Mesothelial cell of epicardium (in vitro differentiated cells): ENCODE measurements around the gene CPLANE2. TPM values are rescaled to one million over a fixed set of nuclear protein-coding genes. Genes with fewer than 3 reads are reported as not detected.
A peak's percentile ranks its signal among the peaks of the same experiment; 100 is the strongest.

ENCODE experiments used
- DNase-seq, 2 experiments: peaks; one replicate each; pipeline ENCODE4 v3.0.0; 2021; ENCODE audit warnings: low spot score in 2 of 2; ENCODE audit not compliant: unreplicated experiment in 2 of 2
- H3K27ac Mint-ChIP-seq: 2 replicates; pipeline ENCODE4 v1.8.0; 2021; ENCODE audit warnings: mixed read lengths
- H3K27me3 Mint-ChIP-seq: 2 replicates; pipeline ENCODE4 v1.8.0; 2021; ENCODE audit warnings: low read depth, mixed read lengths
- H3K36me3 Mint-ChIP-seq: 2 replicates; pipeline ENCODE4 v1.8.0; 2021; ENCODE audit warnings: mixed read lengths
- H3K4me1 Mint-ChIP-seq: 2 replicates; pipeline ENCODE4 v1.8.0; 2021; ENCODE audit warnings: mixed read lengths
- H3K4me3 Mint-ChIP-seq: 2 replicates; pipeline ENCODE4 v1.8.0; 2021; ENCODE audit warnings: mild to moderate bottlenecking, moderate library complexity, mixed read lengths
- H3K9me3 Mint-ChIP-seq: 2 replicates; pipeline ENCODE4 v1.8.0; 2021; ENCODE audit warnings: mixed read lengths
- CTCF ChIP-seq: fragments of 200-600 bp; sonication (generic); IDR thresholded peaks from one replicate; pipeline ENCODE4 v1.5.0; 2021; ENCODE audit warnings: antibody characterized with exemption; ENCODE audit not compliant: unreplicated experiment
- total RNA-seq: library from RNA; stranded (reverse); gene quantifications from 3 replicates; pipeline ENCODE4 v1.2.1, GENCODE V29; 2021

The CPLANE2 gene
- total RNA-seq, 1 donor from 2014 or later, result 10.7 TPM

GRCh38 chr1:16231331-16232315, 5.4 kb downstream of the CPLANE2 start:
- H3K36me3 Mint-ChIP-seq, result no peaks in the 10 kb centered on the region

GRCh38 chr1:16230744-16231143, 6.2 kb downstream of the CPLANE2 start:
- H3K36me3 Mint-ChIP-seq, result no peaks in the 10 kb centered on the region
- H3K27me3 Mint-ChIP-seq, result peaks cover 38% of the 10 kb centered on the region
- no peak for TF ChIP-seq CTCF
- H3K4me3 Mint-ChIP-seq, result no peak overlapping the region
- no peak for DNase-seq
- H3K27ac Mint-ChIP-seq, result no peak overlapping the region
- H3K9me3 Mint-ChIP-seq, result no peaks in the 10 kb centered on the region
- peaks cover 19% of the 10 kb centered on the region for H3K4me1 Mint-ChIP-seq

More at GRCh38 chr1:16231331-16232315, 5.4 kb downstream of the CPLANE2 start:
- Mint-ChIP-seq H3K27ac (no peak overlapping the region), H3K27me3 (peaks cover 29% of the 10 kb centered on the region), H3K4me1 (peaks cover 26% of the 10 kb centered on the region), H3K4me3 (no peak overlapping the region), H3K9me3 (no peaks in the 10 kb centered on the region)
- TF ChIP-seq CTCF, result no peak
- DNase-seq, result no peak

DNA sequence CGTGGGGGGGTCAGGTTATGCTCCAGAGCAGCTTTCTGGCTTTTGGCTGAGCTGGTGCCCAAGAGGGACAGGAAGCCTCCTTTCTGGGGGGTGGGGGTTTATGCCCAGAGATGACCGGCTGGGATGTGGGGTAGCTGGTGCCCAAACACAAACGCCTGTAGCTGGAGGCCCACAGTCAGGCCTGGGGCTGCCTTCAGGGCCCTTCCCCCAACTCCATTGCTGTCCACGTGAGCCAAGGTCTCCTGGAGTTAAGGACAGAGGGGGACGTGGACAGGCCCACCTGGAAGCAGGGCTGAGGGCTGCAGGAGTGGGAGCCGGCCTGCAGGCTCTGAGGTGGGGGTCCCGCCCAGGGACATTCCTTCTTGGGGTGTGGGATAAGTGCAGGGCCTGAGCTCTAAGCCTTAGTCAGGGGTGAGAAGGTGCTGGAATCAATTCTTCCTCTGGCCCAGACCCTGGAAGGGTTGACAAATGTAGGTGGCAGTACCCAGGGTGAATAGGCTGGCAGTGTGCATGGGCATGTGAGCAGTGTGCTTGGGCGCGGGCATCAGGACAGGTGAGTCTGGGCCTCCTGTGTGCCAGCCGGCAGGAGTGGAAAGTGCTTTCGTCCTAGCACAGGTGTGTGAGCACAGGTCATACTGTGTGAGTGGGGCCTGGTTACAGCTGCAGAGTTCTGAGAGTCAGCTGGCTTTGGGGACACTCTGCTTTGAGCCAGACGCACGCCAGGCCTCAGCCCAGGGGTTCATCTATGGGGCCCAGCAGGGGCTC, 6.8 kb downstream of the CPLANE2 start:
- Mint-ChIP-seq H3K4me1 (peaks cover 18% of the 10 kb centered on the region), H3K27me3 (peaks cover 39% of the 10 kb centered on the region), H3K9me3 (no peaks in the 10 kb centered on the region), H3K36me3 (no peaks in the 10 kb centered on the region), H3K27ac (no peak overlapping the region), H3K4me3 (no peak overlapping the region)
- DNase-seq, result no peak
- no peak for TF ChIP-seq CTCF

GRCh38 chr1:16226490-16227179, 10.3 kb downstream of the CPLANE2 start:
- Mint-ChIP-seq H3K4me3 (peak overlapping the region; percentile 61), H3K4me1 (peaks cover 16% of the 10 kb centered on the region), H3K36me3 (no peaks in the 10 kb centered on the region), H3K27ac (no peak overlapping the region), H3K27me3 (peaks cover 44% of the 10 kb centered on the region), H3K9me3 (no peaks in the 10 kb centered on the region)
- DNase-seq, result no peak
- TF ChIP-seq CTCF, result no peak

DNA sequence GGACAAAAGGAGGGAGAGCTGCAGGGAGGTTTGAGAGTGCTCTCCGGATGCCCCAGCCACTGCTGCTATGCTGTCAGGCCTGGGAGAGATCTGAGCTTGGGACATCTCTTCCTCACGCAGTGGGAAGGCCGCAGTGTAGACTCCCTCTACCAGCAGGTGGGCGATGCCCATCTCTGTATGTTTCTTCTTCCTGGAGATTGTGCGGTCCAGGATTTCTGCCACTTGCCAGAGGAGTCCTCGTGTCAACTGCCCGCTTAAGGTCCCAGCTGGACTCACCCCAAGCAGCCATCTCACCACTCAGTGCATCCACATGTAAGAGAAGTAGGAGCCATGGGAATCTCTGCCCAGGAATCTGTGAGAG, 10.9 kb downstream of the CPLANE2 start:
- Mint-ChIP-seq H3K4me3 (peak overlapping the region; percentile 56), H3K4me1 (peaks cover 16% of the 10 kb centered on the region), H3K27ac (no peak overlapping the region), H3K36me3 (no peaks in the 10 kb centered on the region), H3K27me3 (peaks cover 50% of the 10 kb centered on the region), H3K9me3 (no peaks in the 10 kb centered on the region)
- DNase-seq, result no peak
- no peak for TF ChIP-seq CTCF
